Panc1 (cell line): ENCODE measurements around the gene OTOP3.

ENCODE experiments used
- TF ChIP-seq, protein P1 (sequence below): fragments of 450-650 bp; IDR thresholded peaks from 2 replicates; pipeline ENCODE4 v1.5.1; 2017; ENCODE audit warnings: mild to moderate bottlenecking
- TF ChIP-seq, protein P2 (sequence below), 2 experiments: IDR thresholded peaks; 2 replicates each; pipeline ENCODE4 v1.6.1; 2011 to 2012; ENCODE audit warnings: low read depth in 2 of 2, control low read depth in 1 of 2, low read length in 1 of 2, mild to moderate bottlenecking in 1 of 2, moderate library complexity in 1 of 2; ENCODE audit not compliant: insufficient read depth in 1 of 2

DNA sequence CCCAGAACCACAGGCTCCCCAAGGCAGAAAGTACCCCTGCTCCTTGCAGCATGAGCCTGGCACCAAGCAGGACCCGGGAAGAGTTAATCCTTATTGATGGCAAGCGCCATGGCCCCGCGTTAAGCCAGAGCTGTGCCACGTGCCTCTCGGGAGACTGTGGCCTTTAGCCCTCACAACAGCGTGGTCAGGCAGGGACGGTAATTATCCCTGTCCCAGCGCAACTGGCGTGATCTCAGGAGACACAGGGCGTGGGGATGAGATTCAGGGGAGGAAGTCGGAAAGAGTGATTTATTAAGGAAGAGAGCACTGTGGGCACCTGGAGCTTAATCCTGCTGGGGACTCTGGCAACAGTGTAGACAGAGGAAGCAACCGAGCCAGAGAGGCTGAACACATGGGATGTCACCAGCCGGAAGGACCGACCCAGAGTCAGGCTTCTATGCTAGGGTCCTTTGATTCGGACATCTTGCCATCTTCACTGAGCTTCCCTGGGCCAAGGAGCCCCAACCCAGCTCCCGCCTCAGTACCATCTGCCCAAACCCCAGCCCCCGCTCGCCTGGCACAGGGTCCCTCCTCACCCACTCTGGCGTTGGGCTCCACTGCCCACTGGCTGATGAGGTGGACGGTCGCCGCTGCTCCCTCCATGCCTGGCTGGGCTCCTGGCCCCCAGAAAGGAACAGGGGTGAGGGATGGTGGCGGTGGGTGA is 16.9 kb downstream of the OTOP3 start:
- TF ChIP-seq, protein P1, sequence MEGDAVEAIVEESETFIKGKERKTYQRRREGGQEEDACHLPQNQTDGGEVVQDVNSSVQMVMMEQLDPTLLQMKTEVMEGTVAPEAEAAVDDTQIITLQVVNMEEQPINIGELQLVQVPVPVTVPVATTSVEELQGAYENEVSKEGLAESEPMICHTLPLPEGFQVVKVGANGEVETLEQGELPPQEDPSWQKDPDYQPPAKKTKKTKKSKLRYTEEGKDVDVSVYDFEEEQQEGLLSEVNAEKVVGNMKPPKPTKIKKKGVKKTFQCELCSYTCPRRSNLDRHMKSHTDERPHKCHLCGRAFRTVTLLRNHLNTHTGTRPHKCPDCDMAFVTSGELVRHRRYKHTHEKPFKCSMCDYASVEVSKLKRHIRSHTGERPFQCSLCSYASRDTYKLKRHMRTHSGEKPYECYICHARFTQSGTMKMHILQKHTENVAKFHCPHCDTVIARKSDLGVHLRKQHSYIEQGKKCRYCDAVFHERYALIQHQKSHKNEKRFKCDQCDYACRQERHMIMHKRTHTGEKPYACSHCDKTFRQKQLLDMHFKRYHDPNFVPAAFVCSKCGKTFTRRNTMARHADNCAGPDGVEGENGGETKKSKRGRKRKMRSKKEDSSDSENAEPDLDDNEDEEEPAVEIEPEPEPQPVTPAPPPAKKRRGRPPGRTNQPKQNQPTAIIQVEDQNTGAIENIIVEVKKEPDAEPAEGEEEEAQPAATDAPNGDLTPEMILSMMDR: no peak
- TF ChIP-seq, protein P2, sequence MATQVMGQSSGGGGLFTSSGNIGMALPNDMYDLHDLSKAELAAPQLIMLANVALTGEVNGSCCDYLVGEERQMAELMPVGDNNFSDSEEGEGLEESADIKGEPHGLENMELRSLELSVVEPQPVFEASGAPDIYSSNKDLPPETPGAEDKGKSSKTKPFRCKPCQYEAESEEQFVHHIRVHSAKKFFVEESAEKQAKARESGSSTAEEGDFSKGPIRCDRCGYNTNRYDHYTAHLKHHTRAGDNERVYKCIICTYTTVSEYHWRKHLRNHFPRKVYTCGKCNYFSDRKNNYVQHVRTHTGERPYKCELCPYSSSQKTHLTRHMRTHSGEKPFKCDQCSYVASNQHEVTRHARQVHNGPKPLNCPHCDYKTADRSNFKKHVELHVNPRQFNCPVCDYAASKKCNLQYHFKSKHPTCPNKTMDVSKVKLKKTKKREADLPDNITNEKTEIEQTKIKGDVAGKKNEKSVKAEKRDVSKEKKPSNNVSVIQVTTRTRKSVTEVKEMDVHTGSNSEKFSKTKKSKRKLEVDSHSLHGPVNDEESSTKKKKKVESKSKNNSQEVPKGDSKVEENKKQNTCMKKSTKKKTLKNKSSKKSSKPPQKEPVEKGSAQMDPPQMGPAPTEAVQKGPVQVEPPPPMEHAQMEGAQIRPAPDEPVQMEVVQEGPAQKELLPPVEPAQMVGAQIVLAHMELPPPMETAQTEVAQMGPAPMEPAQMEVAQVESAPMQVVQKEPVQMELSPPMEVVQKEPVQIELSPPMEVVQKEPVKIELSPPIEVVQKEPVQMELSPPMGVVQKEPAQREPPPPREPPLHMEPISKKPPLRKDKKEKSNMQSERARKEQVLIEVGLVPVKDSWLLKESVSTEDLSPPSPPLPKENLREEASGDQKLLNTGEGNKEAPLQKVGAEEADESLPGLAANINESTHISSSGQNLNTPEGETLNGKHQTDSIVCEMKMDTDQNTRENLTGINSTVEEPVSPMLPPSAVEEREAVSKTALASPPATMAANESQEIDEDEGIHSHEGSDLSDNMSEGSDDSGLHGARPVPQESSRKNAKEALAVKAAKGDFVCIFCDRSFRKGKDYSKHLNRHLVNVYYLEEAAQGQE (IDR thresholded peaks at IDR 0.05; ENCODE audit: insufficient read depth in 1 of 2, low read depth in 2 of 2, low read length in 1 of 2): no peak
